GM12878 (cell line): ENCODE results near the gene ZNF239. TPM values are rescaled to one million over a fixed set of nuclear protein-coding genes. Genes with fewer than 3 reads are reported as not detected.
A peak's percentile ranks its signal among the peaks of the same experiment; 100 is the strongest.

ENCODE experiments used
- BHLHE40 ChIP-seq, 2 experiments: fragments of 450-650 bp in 1 of 2; IDR thresholded peaks; 2 replicates each; pipeline ENCODE4 v1.6.1; 2011 to 2017; ENCODE audit warnings: low read depth in 2 of 2, borderline replicate concordance in 1 of 2, improper control_type of control experiment in 1 of 2, low read length in 1 of 2, mild to moderate bottlenecking in 1 of 2
- BRCA1 ChIP-seq: IDR thresholded peaks from 2 replicates; pipeline ENCODE4 v1.6.1; 2011; ENCODE audit warnings: low read depth, low read length, improper control_type of control experiment
- CHD4 ChIP-seq: fragments of 200-600 bp; sonication (generic); IDR thresholded peaks from 2 replicates; pipeline ENCODE4 v1.6.1; 2016; ENCODE audit warnings: mild to moderate bottlenecking
- E2F4 ChIP-seq: IDR thresholded peaks from 2 replicates; pipeline ENCODE4 v1.6.1; 2012; ENCODE audit warnings: low read depth, low read length, improper control_type of control experiment
- ESRRA ChIP-seq: IDR thresholded peaks from 2 replicates; pipeline ENCODE4 v1.6.1; 2012; ENCODE audit warnings: mild to moderate bottlenecking, low read length, improper control_type of control experiment
- FOXK2 ChIP-seq: fragments of 450-650 bp; IDR thresholded peaks from 2 replicates; pipeline ENCODE4 v1.6.1; 2017; ENCODE audit warnings: mild to moderate bottlenecking, moderate library complexity
- NFIC ChIP-seq: IDR thresholded peaks from 2 replicates; pipeline ENCODE4 v1.6.1; 2012; ENCODE audit warnings: low read depth, mild to moderate bottlenecking, inconsistent platforms, low read length, moderate library complexity
- NKRF ChIP-seq: fragments of 450-650 bp; conservative IDR thresholded peaks from 2 replicates; pipeline ENCODE4 v1.6.1; 2017; ENCODE audit warnings: mild to moderate bottlenecking, moderate library complexity
- NR2C1 ChIP-seq: fragments of 450-650 bp; IDR thresholded peaks from 2 replicates; pipeline ENCODE4 v1.6.1; 2017; ENCODE audit warnings: antibody characterized with exemption, mild to moderate bottlenecking, moderate library complexity
- NR2F1 ChIP-seq: fragments of 450-650 bp; conservative IDR thresholded peaks from 2 replicates; pipeline ENCODE4 v1.6.1; 2017; ENCODE audit warnings: mild to moderate bottlenecking
- RELB ChIP-seq: fragments of 450-650 bp; IDR thresholded peaks from 2 replicates; pipeline ENCODE4 v1.6.1; 2017; ENCODE audit warnings: low read depth, mild to moderate bottlenecking, moderate library complexity
- SMARCA5 ChIP-seq: fragments of 450-650 bp; IDR thresholded peaks from 2 replicates; pipeline ENCODE4 v1.6.1; 2017; ENCODE audit warnings: mild to moderate bottlenecking
- TARDBP ChIP-seq: IDR thresholded peaks from 2 replicates; pipeline ENCODE4 v1.6.1; 2016; ENCODE audit warnings: borderline replicate concordance
- ZBTB40 ChIP-seq: fragments of 450-650 bp; IDR thresholded peaks from 2 replicates; pipeline ENCODE4 v1.6.1; 2016; ENCODE audit warnings: mild to moderate bottlenecking, moderate library complexity, borderline replicate concordance
- ZNF687 ChIP-seq: fragments of 450-650 bp; IDR thresholded peaks from 2 replicates; pipeline ENCODE4 v1.6.1; 2017; ENCODE audit warnings: mild to moderate bottlenecking, moderate library complexity
- polyA plus RNA-seq, 11 experiments: library from polyadenylated mRNA; depleted of rRNA in 4 of 11; unstranded in 6 of 11; stranded (reverse) in 5 of 11; fragments of >200 nt; fragmentation: Nextera tagmentation in 4 of 11; fragmentation: Illumina TruSeq in 1 of 11; extraction: Ambion mirVana in 4 of 11; extraction: Trizol in 1 of 11; gene quantifications; 1 replicate in 1 of 11; 2 replicates in 10 of 11; pipeline versions ENCODE4 v1.2.1 to v1.2.3, GENCODE V29; 2011 to 2016; ENCODE audit warnings: inconsistent platforms in 2 of 11, missing spikeins in 2 of 11, low read depth in 1 of 11
- total RNA-seq, 4 experiments: library from RNA; depleted of rRNA in 3 of 4; stranded (reverse); fragments of >200 nt in 3 of 4; fragmentation: Illumina TruSeq in 1 of 4; extraction: Trizol in 1 of 4; gene quantifications; 2 replicates each; pipeline versions ENCODE4 v1.2.1 to v1.2.3, GENCODE V29; 2013 to 2021

ZNF239 gene
- total and polyA plus RNA-seq, 10 of the 15 experiments (the other 5 are each of a cell fraction or from before 2014, with no cell fraction given), result 0.12 to 0.75 (median 0.43) TPM

- peak; percentile 95 for TF ChIP-seq ZBTB40
- no peak for TF ChIP-seq E2F4
- no peak for TF ChIP-seq FOXK2
- peak; percentile 61; the same call in 1 of the 2 replicates for TF ChIP-seq ZNF687
- TF ChIP-seq TARDBP, result peak; percentile 77; the same call in 1 of the 2 replicates
- no peak for TF ChIP-seq ESRRA
- no peak for TF ChIP-seq NFIC
- TF ChIP-seq BHLHE40 (IDR thresholded peaks at IDR 0.05; ENCODE audit: borderline replicate concordance in 1 of 2, low read depth in 2 of 2, low read length in 1 of 2), result peak; percentile 31 to 37; a peak in 1 of 4 replicates
- peak; percentile 88 for TF ChIP-seq NR2C1
- no peak for TF ChIP-seq RELB
- no peak for TF ChIP-seq BRCA1
- TF ChIP-seq NKRF, result peak; percentile 76; the same call in 1 of the 2 replicates
- TF ChIP-seq SMARCA5, result no peak
- TF ChIP-seq NR2F1, result 0 out of 2 replicates have a peak, but pooled peaks have one; percentile 5
- no peak for TF ChIP-seq CHD4
These were observed 32.1 kb upstream of the ZNF239 start, which contains the start of gene ZNF485 (continued) for GRCh38 chr10:43606323-43607198.
